Cardiac fibroblast (primary cell): ENCODE data around the gene RMND1.

Source experiments
- DNase-seq, 2 donors: peaks; one replicate each; pipeline versions ENCODE4 v3.0.0 to v3.0.0-alpha.2; 2010; ENCODE audit warnings: low read depth in 2 of 2
- H3K4me3 ChIP-seq, 2 donors: replicated peaks in 1 of 2; 1 replicate in 1 of 2; 2 replicates in 1 of 2; pipeline ENCODE4 v1.5.1; 2011; ENCODE audit warnings: low read depth in 2 of 2, low read length in 2 of 2, mild to moderate bottlenecking in 2 of 2, moderate library complexity in 1 of 2
- CTCF ChIP-seq: IDR thresholded peaks from one replicate; pipeline ENCODE4 v1.5.1; 2011; ENCODE audit warnings: low read depth, mild to moderate bottlenecking, low read length, inconsistent platforms

The RMND1 gene

GRCh38 chr6:151482290-151482689, 30.4 kb upstream of the RMND1 start:
- peak; percentile 57 to 69 for DNase-seq
- TF ChIP-seq CTCF, result no peak
- no peak overlapping the region for H3K4me3 ChIP-seq

DNA sequence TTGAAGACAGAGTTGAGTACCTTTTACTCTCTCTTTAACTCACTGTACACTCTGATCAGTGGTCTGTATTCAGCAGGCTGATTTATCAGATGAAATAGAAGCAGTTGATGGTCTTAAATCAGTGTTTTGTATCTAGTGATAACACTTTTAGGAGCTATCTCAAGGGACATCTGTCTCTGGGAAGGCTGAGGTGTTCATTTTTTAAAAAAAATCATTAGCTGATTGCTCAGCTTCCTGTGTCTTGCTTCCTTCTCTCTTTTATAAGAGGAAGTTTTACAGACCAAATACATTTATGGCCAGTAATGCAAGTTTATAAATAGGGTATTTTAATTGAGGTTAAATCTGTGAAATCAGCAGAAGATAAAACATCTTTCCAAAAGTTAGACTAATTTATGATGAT, 29.9 kb upstream of the RMND1 start:
- H3K4me3 ChIP-seq, result no peak overlapping the region
- no peak for TF ChIP-seq CTCF
- DNase-seq, result peak in 1 of 2 donors; percentile 19

DNA sequence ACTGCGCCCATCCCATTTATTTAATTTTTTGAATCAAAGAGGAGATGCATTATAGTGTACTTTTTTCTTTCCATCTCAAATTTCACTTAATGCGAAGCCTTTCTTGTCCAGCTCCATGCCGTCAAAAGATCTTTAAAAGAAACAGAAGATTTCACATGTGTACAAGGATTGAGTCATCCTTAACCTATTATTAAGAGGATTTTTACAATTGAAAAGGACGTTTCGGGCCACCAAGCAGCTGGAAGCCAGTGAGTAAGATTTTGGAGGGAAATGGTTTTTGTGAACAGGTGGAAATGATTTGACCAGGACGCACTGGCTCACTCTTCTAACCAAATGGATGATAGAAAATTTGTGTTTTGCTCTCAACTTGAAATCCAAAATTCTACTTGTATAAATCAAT, 26.7 kb upstream of the RMND1 start:
- no peak for TF ChIP-seq CTCF
- no peak overlapping the region for H3K4me3 ChIP-seq
- no peak for DNase-seq

- DNase-seq, result no peak
- TF ChIP-seq CTCF, result no peak
- no peak overlapping the region for H3K4me3 ChIP-seq
Observed at GRCh38 chr6:151477726-151478125, 25.8 kb upstream of the RMND1 start.

GRCh38 chr6:151475653-151476523, 24.0 kb upstream of the RMND1 start:
- DNase-seq, result peak; percentile 68 to 75
- peak; percentile 62 for TF ChIP-seq CTCF
- H3K4me3 ChIP-seq, result peak overlapping the region in 1 of 2 donors; percentile 14

- no peak for DNase-seq
- no peak for TF ChIP-seq CTCF
- no peak overlapping the region for H3K4me3 ChIP-seq
Observed at GRCh38 chr6:151464702-151465101, 12.8 kb upstream of the RMND1 start.
